Activated naive CD4-positive, alpha-beta T cell treated with anti-CD3 and anti-CD28 coated beads, Interleukin-2, amount 50 U/mL, for 16 hours (primary cell): ENCODE measurements around the gene UNC80.

Experiments used
- DNase-seq: peaks from one replicate; pipeline ENCODE4 v3.0.0-alpha.2; 2020

The UNC80 gene

DNA sequence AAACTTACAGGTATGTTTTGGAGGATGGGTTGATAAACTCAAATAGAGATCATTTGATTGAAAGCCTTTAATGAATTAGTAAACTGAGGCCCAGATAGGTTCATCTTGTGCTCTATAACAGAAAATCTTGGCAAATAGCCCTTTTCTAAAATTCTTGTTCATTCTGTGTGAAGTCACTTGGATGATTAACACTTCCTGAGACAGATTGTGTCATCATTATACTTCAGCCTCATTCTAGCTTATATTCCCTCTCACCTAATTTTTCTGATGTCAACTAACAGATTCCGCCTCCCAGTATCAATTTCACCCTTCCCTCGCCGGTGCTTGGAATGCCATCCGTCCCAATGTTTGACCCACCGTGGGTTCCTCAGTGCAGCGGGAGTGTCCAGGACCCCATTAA lies 146.6 kb downstream of the UNC80 start:
- DNase-seq: no peak

DNA sequence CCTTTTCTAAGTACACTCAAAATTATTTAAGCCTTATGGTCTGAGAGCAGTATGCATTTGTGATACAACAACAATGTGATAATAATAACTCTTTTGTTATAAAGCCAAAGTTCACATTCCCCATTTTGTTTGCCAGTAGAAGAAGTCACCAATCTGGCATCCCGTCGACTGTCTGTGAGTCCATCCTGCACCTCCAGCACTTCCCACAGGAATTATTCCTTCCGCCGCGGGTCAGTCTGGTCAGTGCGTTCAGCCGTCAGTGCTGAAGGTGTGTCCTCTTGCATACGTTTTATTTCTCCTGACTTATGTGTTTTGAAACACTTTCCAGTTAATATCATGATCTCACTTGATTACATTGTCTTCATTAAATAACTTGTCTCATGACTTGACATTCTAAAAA lies 150.5 kb downstream of the UNC80 start:
- DNase-seq: no peak

- DNase-seq: no peak
These were observed 157.7 kb downstream of the UNC80 start for GRCh38 chr2:209929369-209929768.

DNA sequence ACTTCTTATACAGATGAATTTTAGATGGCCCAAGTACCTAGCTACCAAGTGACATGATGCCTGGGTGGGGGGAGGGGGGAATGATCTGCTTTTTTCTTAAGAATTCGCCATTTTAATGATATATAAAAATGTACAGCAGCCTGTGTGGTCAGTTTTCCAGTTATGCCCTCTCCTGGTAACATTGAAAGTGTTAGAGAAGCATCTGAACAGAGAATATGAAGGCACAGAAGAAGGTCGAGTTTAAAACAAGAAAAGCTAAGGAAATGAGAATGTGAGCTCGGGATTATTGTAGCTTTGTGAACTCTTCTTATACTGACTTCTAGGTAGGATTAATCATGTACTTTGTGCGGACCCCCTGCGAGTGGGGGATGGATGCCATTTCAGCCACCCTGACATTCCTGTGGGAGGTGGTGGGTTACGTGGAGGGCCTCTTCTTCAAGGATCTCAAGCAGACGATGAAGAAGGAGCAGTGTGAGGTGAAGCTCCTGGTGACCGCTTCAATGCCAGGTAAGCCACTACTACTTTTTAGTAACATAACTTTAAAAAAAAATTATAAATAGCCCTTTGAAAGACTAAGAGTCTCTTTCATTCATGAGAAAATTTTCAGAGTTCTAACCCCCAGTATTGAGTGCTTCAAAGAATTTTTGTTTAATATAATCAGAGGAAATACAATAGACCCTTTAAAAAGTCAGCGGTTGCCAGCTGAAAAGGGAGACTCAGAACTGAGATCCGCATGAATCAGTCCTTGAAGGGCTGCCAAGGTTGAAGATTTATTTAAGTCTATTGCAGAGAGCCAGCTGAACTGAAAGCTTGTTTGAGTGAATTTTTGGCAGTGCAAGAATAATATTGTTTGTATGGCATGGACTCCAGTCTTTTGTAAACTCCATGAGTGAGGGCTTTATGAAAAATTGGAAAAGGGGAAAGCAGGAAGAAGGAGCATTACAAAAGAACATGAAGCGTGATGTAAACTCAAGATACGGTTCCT lies 162.2 kb downstream of the UNC80 start:
- DNase-seq: no peak

DNA sequence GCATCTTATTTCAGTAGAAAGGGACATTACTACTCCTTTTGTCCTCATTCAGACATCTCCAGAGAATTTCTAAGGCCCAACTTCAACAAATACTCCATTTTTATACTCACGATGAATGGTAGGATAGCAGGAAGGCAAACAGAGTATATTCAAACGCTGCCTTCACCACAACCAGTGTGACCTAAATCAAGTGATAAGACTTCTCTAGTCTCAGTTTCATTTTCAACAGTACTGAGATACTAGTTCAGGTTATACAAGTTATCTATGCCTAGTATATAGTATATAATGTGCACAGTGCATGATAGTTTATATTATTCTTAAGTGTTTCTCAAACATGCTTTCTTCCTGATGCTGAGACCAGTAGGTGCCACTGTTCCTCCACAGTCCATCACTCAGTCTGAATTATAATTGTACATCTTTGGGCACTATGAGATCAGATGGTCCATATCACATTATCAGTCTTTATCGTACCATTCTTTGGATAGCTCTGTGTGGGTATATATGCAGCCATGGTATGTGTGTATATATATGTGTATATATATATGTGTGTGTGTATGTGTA lies 164.6 kb downstream of the UNC80 start:
- DNase-seq: no peak

GRCh38 chr2:209937893-209938292 lies 166.3 kb downstream of the UNC80 start:
- no peak for DNase-seq

DNA sequence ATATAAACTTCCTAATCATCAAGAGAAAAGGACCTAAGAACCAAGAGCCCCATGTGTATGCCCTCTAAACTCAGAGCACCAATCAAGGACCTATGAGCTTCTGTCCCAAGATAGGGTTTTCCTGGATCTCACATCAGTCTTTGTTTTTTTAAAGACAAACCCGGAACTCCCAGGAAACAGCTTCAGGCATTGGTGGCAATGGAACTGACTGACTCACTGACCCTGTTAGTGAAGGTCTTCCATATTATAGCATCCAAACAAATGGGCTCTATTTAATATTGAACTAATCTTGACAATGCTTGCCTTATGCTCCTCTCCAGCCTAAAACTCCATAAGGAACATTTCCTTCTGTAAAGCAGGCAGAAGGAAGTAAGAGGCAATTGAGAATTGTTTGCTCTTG lies 167.3 kb downstream of the UNC80 start:
- no peak for DNase-seq

DNA sequence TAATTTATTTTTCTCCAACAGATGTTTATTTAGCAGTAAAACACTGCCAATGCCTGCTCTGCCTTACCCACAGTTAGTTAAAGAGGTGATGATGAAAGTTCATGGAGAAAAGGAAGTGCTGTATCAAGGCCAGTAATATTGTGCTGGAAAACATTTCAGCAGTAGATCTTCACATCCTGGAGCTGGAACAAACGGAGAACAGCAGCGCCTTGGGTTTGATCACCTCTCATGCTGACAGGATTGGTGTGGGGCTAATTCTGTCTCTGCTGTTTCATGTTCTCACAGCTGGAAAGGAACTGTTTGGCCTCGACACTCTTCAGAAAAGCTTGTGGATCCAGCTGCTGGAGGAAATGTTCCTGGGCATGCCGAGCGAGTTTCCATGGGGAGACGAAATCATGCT lies 169.3 kb downstream of the UNC80 start:
- no peak for DNase-seq

GRCh38 chr2:209942426-209942825 lies 170.8 kb downstream of the UNC80 start:
- DNase-seq: no peak

GRCh38 chr2:209942936-209943605 lies 171.4 kb downstream of the UNC80 start:
- no peak for DNase-seq

DNA sequence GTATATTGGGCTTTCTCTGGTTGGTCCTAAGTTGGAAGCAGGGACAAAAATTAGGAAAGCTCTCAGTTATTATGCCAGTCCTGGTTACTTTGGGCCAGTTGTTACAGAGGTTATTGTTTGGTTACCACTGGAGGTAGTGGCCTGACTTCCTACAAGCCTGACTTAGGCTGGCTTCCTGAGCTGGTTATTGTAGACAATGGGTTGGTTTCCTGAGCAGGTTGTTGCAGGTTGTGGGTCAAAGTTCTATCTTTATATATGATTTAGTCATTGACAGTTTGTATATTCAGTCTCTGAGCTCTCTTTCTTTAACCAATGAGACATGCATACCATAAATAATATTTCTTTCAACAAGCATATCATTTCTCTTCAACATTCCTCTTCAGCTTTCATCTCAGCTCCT lies 172.1 kb downstream of the UNC80 start:
- DNase-seq: no peak

DNA sequence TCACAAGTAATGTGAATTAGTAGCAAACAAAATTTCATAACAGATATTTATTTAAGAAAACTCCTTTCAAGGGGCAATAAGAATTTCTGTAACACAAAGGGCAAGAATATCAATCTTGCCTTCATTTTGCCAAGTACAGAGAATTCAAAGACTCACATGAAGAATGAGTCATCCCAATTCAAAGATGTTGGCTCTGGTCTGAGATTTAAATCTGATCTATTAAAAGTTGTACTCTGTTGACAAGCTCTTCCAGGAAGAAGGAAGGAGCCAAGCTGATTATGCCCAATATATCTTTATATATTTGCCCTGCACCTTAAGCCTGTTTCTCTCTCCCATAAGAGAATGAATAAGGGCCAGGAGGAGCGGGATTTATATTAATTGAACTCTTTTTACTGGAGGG lies 174.9 kb downstream of the UNC80 start:
- no peak for DNase-seq

- no peak for DNase-seq
These were observed 184.6 kb downstream of the UNC80 start for GRCh38 chr2:209956271-209956670.

DNA sequence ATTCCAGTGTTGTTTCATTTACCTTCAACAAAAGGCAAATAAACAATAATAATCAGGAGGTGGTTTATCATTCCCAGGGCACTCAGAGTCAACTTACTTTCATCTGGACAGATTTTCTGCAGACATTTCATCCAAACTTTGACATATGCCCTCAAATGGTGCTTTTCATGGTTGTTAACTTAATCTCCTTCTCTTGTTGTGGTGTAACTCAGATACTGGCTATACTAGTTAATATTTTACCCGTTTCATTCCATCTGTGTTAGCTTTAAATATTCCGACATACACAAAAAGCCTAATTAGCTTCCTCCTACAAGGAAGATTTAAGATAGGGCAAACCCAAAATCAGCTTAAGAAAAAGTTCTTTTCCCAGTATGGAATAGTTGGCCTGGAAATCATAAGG lies 186.4 kb downstream of the UNC80 start:
- no peak for DNase-seq

DNA sequence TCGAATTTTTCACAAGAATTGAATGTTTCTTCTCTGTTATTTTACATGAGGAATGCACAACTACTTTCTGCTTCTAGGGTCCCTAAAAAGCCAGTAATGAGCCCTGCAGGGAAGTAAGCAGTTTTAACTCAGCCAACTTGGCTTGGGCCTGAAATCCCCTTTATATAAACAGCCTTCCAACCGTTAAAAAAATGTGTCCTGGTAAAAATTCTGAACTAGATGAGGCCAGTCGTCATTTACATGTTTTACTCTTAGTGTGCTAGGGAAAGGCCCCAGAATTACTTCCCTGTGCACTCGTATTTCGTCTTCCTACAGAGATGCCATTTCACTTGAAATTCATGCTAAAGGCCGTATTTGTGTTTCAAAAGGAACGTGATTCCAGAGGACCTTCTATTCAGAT lies 188.4 kb downstream of the UNC80 start:
- DNase-seq: no peak

DNA sequence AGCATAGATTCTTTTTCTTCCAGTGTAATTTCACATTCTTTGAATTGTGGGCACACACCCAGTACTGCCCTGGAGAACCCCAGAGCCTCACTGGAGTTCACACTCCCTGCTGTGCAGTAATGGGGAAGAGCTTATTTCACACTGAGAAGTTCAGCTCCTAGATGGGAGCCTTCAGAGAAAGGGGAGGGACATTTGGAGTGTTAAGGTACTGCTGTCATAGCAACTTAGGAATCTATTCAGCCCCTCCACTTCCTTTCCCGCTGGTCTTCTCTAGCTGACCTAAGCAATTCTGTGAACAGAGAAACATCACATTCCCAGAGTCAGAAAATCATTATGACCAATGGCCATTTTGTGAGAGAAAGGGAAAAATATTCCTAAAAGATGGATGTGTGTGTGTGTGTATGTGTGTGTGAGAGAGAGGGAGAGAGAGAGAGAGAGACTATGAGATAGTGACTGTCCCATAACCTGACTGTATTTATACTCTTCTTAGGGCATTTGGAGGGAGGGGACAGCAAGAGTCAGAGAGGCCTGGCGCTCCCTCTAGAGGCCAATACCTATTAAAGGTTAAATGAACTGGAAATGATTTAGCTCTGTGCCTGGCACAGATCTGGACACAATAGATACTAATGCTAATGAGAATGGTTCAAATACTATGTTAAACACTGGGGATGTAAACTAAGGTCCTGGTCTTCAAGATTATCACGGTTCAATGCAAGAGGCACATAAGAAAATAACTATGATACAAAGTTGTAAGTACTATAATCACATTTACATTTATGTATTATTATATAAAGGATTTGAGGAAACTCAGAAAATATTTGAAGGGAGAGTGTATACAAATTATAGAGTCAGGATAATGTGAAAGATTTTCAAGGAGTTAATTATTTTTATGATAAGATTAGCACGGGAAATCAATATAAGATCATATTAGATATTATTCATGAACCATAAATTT lies 189.3 kb downstream of the UNC80 start:
- DNase-seq: peak; percentile 25

- no peak for DNase-seq
These were observed 194.1 kb downstream of the UNC80 start for GRCh38 chr2:209965723-209966122.

DNA sequence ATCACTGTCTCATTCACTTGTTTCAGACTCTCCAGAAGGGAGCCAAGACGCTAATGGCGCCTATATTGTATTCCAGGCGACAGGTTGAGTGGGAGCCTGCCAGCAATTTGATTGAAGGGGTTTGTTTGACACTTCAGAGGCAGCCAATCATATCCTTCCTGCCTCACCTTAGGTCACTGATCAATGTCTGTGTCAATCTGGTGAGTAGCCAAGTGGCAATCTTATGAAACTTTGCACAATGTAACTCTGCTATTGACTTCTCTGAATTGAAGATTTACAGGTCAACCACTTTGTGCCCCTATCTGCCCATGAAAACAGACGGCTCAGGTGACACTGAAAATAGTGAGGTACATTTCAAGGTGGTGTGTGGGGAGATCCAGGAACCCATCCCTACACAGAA lies 198.1 kb downstream of the UNC80 start:
- no peak for DNase-seq

GRCh38 chr2:209970271-209970670 lies 198.6 kb downstream of the UNC80 start:
- DNase-seq: no peak

GRCh38 chr2:209970711-209971110 lies 199.1 kb downstream of the UNC80 start:
- DNase-seq: no peak

- DNase-seq: no peak
These were observed 201.7 kb downstream of the UNC80 start for GRCh38 chr2:209973328-209973727.

DNA sequence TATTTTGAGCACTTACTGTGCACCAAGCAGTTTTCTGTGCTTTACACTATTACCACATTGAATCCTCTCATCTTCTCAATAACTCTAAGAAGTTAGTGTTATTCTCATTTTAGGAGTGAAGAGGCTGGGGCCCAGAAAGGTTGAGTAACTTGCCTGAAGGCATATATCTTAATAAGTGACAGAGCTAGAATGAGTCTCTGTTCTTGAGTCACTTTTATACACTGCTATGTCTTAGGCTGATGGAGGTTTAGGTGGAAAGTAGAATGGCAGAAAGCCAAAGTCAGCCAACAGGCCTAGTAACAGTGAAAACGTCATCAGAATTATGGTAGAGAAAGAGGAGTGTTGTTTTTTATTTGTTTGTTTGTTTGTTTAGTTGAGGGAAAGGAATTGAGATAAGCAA lies 202.9 kb downstream of the UNC80 start:
- no peak for DNase-seq
